Heart right ventricle (tissue), 16 donors: ENCODE data around the gene AADAC. TPM values are rescaled to one million over a fixed set of nuclear protein-coding genes. Genes with fewer than 3 reads are reported as not detected.

ENCODE experiments used
- ATAC-seq, 8 donors: fragments of 200-7000 bp; cut with Tn5 transposase; one replicate each; pipeline ENCODE4 v1.9.1; 2020; ENCODE audit warnings: mild to moderate bottlenecking in 8 of 8, moderate library complexity in 8 of 8, moderate number of reproducible peaks in 1 of 8
- DNase-seq, 2 donors: peaks; one replicate each; pipeline ENCODE4 v3.0.0-alpha.2; 2020
- H3K27ac ChIP-seq, 10 donors: fragments of 200-600 bp; sonication (generic) in 2 of 10; one replicate each; pipeline versions ENCODE4 v1.5.0 to v1.8.0; 2020 to 2022; ENCODE audit warnings: mild to moderate bottlenecking in 3 of 10
- H3K27me3 ChIP-seq, 7 donors: fragments of 200-600 bp; one replicate each; pipeline ENCODE4 v1.8.0; 2021 to 2022; ENCODE audit warnings: mild to moderate bottlenecking in 2 of 7
- H3K36me3 ChIP-seq, 9 donors: fragments of 200-600 bp; sonication (generic) in 1 of 9; one replicate each; pipeline versions ENCODE4 v1.5.0 to v1.8.0; 2020 to 2022; ENCODE audit warnings: mild to moderate bottlenecking in 2 of 9
- H3K4me1 ChIP-seq, 9 donors: fragments of 200-600 bp; sonication (generic) in 1 of 9; one replicate each; pipeline versions ENCODE4 v1.5.0 to v1.8.0; 2020 to 2022; ENCODE audit warnings: mild to moderate bottlenecking in 4 of 9
- H3K4me3 ChIP-seq, 10 donors: fragments of 200-600 bp; sonication (generic) in 2 of 10; one replicate each; pipeline versions ENCODE4 v1.5.0 to v1.8.0; 2020 to 2022; ENCODE audit warnings: mild to moderate bottlenecking in 7 of 10, moderate library complexity in 2 of 10
- H3K9me3 ChIP-seq, 11 donors: fragments of 200-600 bp in 10 of 11; sonication (generic) in 2 of 11; one replicate each; pipeline versions ENCODE4 v1.5.0 to v1.8.0; 2013 to 2022; ENCODE audit warnings: mild to moderate bottlenecking in 2 of 11, control low read depth in 1 of 11, moderate library complexity in 1 of 11
- WGBS, 2 donors: extraction: QIAGEN DNeasy Blood & Tissue Kit; methylation state at CpG; one replicate each; pipeline ENCODE4 v1.1.7; 2013; ENCODE audit warnings: inconsistent platforms in 1 of 2; 5-methylcytosine and 5-hydroxymethylcytosine counted together
- intact Hi-C, 10 donors: fragments of 100-400 bp; cut with DNase I; formaldehyde crosslinking; loops; one replicate each; pipeline versions ENCODE4 v1.11.1 to v1.14.2; 2022
- polyA plus RNA-seq, 2 donors: library from polyadenylated mRNA; stranded (reverse); fragments of 200-250 nt; gene quantifications; one replicate each; pipeline ENCODE4 v1.2.3, GENCODE V29; 2013
- total RNA-seq, 10 donors: library from RNA; stranded (reverse); fragmentation: NEBNext Ultra II Directional in 3 of 10; extraction: Animal tissue kit (Norgen Biotek cat#: 25700) in 3 of 10; gene quantifications; one replicate each; pipeline versions ENCODE4 v1.2.1 to v1.2.4, GENCODE V29; 2021 to 2023
- TF ChIP-seq, protein P1 (sequence below), 9 donors: fragments of 200-600 bp; sonication (generic) in 2 of 9; IDR thresholded peaks; one replicate each; pipeline versions ENCODE4 v1.5.0 to v1.8.0; 2021 to 2022; ENCODE audit warnings: antibody characterized with exemption in 9 of 9, mild to moderate bottlenecking in 5 of 9, moderate library complexity in 1 of 9
- donor health status: Arrhythmogenic right ventricular cardiomyopathy.
- donor health status: ischemic (EF 13 %, LVEDD 7.1; RV severe dilation, severe dysfunction).
- donor health status: healthy with polysubstance abuse.
- donor health status: DM: no; HTN: yes; CAD: no.
- donor health status: DM: no; HTN: no; CAD: no.
- donor health status: ischemic (EF 25% LVEDD 6.9; RV normal size, moderate dysfunction).
- donor health status: ischemic (EF 25% LVEDD 5.7; RV mildly dilated, moderate dysfunction).
- donor health status: healthy.
- donor health status: DM: yes; HTN: yes; CAD: no.
- donor health status: Ischemic cardiomyopathy.
- donor health status: ischemic (EF 35%, LVEDD 5.7; RV mildly dilated, moderate dysfunction).
- donor health status: nonischemic (EF 11% LVEDD 7.7; RV severe dilation, severe dysfunction).
- donor health status: DM: yes; HTN: yes; CAD: no.
- donor health status: PGD.
- donor health status: ischemic (EF 29% LVEDD 5.4; RV normal size, mild dysfunction).
- donor health status: nonischemic (EF 23%, LVEDD 6.1; RV moderate dilation, normal function).

AADAC gene
- total and polyA plus RNA-seq, 12 donors = 0.01 to 0.14 TPM; not detected in 10

- ATAC-seq (no peak), DNase-seq (no peak)
- peaks cover 0 to 28% (median 8%) of the 10 kb centered on the region in 11 donors for H3K9me3 ChIP-seq
- intact Hi-C loops = no loop called here
- no peaks in the 10 kb centered on the region for H3K4me1 ChIP-seq
- no peaks in the 10 kb centered on the region for H3K36me3 ChIP-seq
- no peaks in the 10 kb centered on the region for H3K27me3 ChIP-seq
- WGBS, 2 donors = 76 to 83% methylated on average over 11 of the region's 11 CpGs
- H3K27ac ChIP-seq = no peak overlapping the region
- TF ChIP-seq, protein P1, sequence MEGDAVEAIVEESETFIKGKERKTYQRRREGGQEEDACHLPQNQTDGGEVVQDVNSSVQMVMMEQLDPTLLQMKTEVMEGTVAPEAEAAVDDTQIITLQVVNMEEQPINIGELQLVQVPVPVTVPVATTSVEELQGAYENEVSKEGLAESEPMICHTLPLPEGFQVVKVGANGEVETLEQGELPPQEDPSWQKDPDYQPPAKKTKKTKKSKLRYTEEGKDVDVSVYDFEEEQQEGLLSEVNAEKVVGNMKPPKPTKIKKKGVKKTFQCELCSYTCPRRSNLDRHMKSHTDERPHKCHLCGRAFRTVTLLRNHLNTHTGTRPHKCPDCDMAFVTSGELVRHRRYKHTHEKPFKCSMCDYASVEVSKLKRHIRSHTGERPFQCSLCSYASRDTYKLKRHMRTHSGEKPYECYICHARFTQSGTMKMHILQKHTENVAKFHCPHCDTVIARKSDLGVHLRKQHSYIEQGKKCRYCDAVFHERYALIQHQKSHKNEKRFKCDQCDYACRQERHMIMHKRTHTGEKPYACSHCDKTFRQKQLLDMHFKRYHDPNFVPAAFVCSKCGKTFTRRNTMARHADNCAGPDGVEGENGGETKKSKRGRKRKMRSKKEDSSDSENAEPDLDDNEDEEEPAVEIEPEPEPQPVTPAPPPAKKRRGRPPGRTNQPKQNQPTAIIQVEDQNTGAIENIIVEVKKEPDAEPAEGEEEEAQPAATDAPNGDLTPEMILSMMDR (IDR thresholded peaks at IDR 0.05) = no peak
- no peak overlapping the region for H3K4me3 ChIP-seq
These were observed 38.3 kb downstream of the AADAC start for GRCh38 chr3:151852074-151852811.

- DNase-seq = no peak
- WGBS, 2 donors = 91 to 93% methylated on average over 3 of the region's 3 CpGs
- intact Hi-C loops = no loop called here
These were observed 42.2 kb downstream of the AADAC start for GRCh38 chr3:151856118-151856517.

DNA sequence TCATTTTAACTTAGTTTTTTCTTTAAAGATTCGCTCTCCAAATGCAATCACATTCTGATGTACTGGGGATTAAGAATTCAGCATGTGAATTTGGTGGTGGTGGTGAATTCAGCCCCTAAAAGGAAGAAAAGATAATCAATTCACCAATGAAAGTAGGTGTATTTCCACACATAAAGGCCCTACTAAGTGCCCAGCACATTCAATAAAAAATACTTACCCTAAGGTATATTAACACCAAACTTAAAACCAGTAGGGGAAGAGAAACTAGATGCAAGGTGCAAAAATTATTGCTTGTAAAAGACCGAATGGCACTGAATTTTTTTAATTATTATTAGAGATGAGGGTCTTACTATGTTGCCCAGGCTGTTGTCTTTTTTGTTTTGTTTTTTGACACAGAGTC lies 42.7 kb downstream of the AADAC start:
- 93 to 94% methylated on average over 2 of the region's 2 CpGs for WGBS, 2 donors
- Histone ChIP-seq H3K4me1 (no peaks in the 10 kb centered on the region), H3K36me3 (no peaks in the 10 kb centered on the region), H3K9me3 (no peaks in the 10 kb centered on the region), H3K4me3 (no peak overlapping the region), H3K27me3 (no peaks in the 10 kb centered on the region), H3K27ac (no peak overlapping the region)
- no peak for ATAC-seq
- intact Hi-C loops = no loop called here
- no peak for DNase-seq
- TF ChIP-seq, protein P1 (IDR thresholded peaks at IDR 0.05) = no peak

More at GRCh38 chr3:151856118-151856517, 42.2 kb downstream of the AADAC start:
- H3K4me3 ChIP-seq = no peak overlapping the region
- no peaks in the 10 kb centered on the region for H3K27me3 ChIP-seq
- no peaks in the 10 kb centered on the region for H3K36me3 ChIP-seq
- peaks cover 0 to 1% (median 0%) of the 10 kb centered on the region in 11 donors for H3K9me3 ChIP-seq
- H3K27ac ChIP-seq = no peak overlapping the region
- no peaks in the 10 kb centered on the region for H3K4me1 ChIP-seq
- ATAC-seq = no peak
- TF ChIP-seq, protein P1 (IDR thresholded peaks at IDR 0.05) = no peak

- Histone ChIP-seq H3K36me3 (no peaks in the 10 kb centered on the region), H3K27me3 (no peaks in the 10 kb centered on the region), H3K27ac (no peak overlapping the region), H3K4me1 (peaks cover 0 to 2% (median 0%) of the 10 kb centered on the region in 9 donors), H3K4me3 (no peak overlapping the region), H3K9me3 (no peaks in the 10 kb centered on the region)
- TF ChIP-seq, protein P1 (IDR thresholded peaks at IDR 0.05) = no peak
- WGBS, 2 donors = 88 to 91% methylated on average over 2 of the region's 2 CpGs
- DNase-seq = no peak
- ATAC-seq = no peak
- intact Hi-C loops = no loop called here
These were observed 45.3 kb downstream of the AADAC start for GRCh38 chr3:151859233-151859673.
